Peyer's patch (tissue), 4 donors: ENCODE results near the gene RND2. TPM values are rescaled to one million over a fixed set of nuclear protein-coding genes. Genes with fewer than 3 reads are reported as not detected.
"Not testable (repeated sequence)": the region's sequence is repeated elsewhere in the genome, so short reads cannot be mapped to it uniquely, and the experiment has no call there.

ENCODE experiments used
- DNase-seq, 3 donors: peaks; one replicate each; pipeline ENCODE4 v3.0.0-alpha.2; 2017 to 2019
- H3K27ac ChIP-seq, 4 donors: fragments of 200-600 bp; sonication (generic); one replicate each; pipeline ENCODE4 v1.5.1; 2016 to 2019
- H3K27me3 ChIP-seq, 2 donors: fragments of 200-600 bp; sonication (generic); one replicate each; pipeline ENCODE4 v1.5.1; 2019
- H3K36me3 ChIP-seq, 3 donors: fragments of 200-600 bp; sonication (generic); one replicate each; pipeline ENCODE4 v1.5.1; 2016 to 2019
- H3K4me1 ChIP-seq, 4 donors: fragments of 200-600 bp; sonication (generic); one replicate each; pipeline ENCODE4 v1.5.1; 2016 to 2019
- H3K4me3 ChIP-seq, 4 donors: fragments of 200-600 bp; sonication (generic); 1 replicate in 3 of 4; 2 replicates in 1 of 4; pipeline ENCODE4 v1.5.1; 2016 to 2019; ENCODE audit warnings: mild to moderate bottlenecking in 1 of 4
- H3K9me3 ChIP-seq, 4 donors: fragments of 200-600 bp; sonication (generic); one replicate each; pipeline ENCODE4 v1.5.1; 2016 to 2019; ENCODE audit warnings: mild to moderate bottlenecking in 1 of 4
- POLR2A ChIP-seq, 2 donors: fragments of 450-650 bp; IDR thresholded peaks; one replicate each; pipeline ENCODE4 v1.5.1; 2017; ENCODE audit warnings: antibody characterized with exemption in 2 of 2, mild to moderate bottlenecking in 2 of 2, moderate library complexity in 2 of 2
- total RNA-seq, 4 donors: library from RNA; depleted of rRNA; stranded (reverse); fragments of >200 nt; gene quantifications; one replicate each; pipeline ENCODE4 v1.1.0, GENCODE V29; 2016
- TF ChIP-seq, protein P1 (sequence below), 6 experiments: fragments of 450-650 bp in 4 of 6; fragments of 200-600 bp in 2 of 6; sonication (generic) in 1 of 6; IDR thresholded peaks; one replicate each; pipeline ENCODE4 v1.5.1; 2017 to 2019; ENCODE audit warnings: antibody characterized with exemption in 6 of 6, mild to moderate bottlenecking in 3 of 6, moderate library complexity in 1 of 6

RND2 gene, protein sequence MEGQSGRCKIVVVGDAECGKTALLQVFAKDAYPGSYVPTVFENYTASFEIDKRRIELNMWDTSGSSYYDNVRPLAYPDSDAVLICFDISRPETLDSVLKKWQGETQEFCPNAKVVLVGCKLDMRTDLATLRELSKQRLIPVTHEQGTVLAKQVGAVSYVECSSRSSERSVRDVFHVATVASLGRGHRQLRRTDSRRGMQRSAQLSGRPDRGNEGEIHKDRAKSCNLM
- total RNA-seq: 1 to 10 TPM in 1 of 4 donors, under 1 TPM in 3; 0.27 to 1.7 (median 0.32) TPM

DNA sequence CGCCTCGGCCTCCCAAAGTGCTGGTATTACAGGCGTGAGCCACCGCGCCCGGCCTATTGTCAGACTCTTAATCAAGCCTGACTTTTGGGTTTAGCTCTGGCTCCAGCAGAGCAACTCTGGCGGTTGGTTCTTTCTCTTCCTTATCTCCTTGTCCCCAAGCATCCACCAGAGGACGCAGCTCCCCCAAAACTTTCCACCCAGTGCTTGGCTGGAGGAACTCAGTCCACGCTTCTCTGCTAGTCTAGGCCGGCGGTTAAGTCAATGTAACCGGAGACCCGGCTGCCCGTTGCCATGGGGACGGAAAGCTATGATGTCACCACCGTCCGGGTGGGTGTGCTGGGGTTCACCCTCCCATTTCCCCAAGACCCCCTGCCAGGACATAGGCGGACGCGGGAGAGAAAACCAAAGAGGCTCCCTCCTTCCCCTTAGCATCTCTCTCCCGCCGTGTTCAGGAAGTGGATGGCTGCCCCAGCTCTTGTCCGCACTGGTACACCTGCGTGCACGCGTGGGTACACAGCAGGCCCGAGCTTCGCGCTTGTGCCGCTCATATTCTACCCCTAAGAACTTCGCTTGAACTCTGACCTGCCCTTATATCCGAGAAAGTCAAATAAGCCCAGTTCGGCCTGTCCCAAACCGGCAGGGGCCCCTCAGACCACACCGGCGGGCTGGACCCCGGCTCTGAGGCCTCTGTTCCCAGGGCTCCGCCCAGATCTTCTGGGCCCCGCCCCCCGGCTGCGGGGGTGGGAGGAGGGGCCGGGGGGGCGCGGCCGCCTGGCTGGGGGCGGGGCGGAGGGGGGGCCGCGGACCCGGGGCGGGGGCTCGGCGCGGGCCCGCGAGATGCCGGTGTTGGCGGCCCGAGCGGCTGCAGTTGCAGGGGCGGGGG lies at the start of gene RND2:
TSS of gene RND2 (plus strand) at position 825 of the 883 bp plus-strand sequence. CDS start 117 bp downstream, outside the sequence.
- Histone ChIP-seq H3K4me1 (peaks cover 0 to 25% (median 5%) of the 10 kb centered on the region in 4 donors), H3K36me3 (no peaks in the 10 kb centered on the region), H3K4me3 (peak within 1 kb of the TSS; percentile 47 to 69 (median 57)), H3K27ac (peak within 1 kb of the TSS; percentile 34 to 74 (median 72)), H3K27me3 (no peaks in the 10 kb centered on the region), H3K9me3 (no peaks in the 10 kb centered on the region)
- DNase-seq: peak; percentile 76 to 93 (median 90)
- TF ChIP-seq, protein P1, sequence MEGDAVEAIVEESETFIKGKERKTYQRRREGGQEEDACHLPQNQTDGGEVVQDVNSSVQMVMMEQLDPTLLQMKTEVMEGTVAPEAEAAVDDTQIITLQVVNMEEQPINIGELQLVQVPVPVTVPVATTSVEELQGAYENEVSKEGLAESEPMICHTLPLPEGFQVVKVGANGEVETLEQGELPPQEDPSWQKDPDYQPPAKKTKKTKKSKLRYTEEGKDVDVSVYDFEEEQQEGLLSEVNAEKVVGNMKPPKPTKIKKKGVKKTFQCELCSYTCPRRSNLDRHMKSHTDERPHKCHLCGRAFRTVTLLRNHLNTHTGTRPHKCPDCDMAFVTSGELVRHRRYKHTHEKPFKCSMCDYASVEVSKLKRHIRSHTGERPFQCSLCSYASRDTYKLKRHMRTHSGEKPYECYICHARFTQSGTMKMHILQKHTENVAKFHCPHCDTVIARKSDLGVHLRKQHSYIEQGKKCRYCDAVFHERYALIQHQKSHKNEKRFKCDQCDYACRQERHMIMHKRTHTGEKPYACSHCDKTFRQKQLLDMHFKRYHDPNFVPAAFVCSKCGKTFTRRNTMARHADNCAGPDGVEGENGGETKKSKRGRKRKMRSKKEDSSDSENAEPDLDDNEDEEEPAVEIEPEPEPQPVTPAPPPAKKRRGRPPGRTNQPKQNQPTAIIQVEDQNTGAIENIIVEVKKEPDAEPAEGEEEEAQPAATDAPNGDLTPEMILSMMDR (IDR thresholded peaks at IDR 0.05): peak; percentile 55 to 68 (median 64)
- no peak for TF ChIP-seq POLR2A (IDR thresholded peaks at IDR 0.05)

DNA sequence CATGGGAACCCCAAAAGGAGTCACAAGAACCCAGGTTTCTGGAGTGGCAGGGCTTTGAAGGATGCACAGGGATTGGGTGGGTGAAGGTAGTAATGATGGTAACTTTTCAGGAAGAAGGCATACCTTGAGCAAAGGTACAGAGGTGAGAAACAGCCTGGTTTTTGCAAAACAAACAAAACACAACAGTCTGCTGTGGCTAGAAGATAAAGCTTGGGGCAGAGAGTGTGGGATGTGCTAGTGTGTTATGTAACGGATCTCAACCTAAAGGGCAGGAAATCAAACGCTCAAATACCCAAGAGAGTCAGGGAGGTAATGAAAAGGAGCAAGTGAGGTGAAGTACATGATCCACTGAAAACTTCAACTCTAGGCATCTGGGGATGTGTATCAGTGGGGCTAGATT lies 49.8 kb upstream of the RND2 start:
- no peak for DNase-seq
- no peaks in the 10 kb centered on the region for H3K9me3 ChIP-seq
- no peaks in the 10 kb centered on the region for H3K36me3 ChIP-seq
- no peak overlapping the region for H3K27ac ChIP-seq
- H3K27me3 ChIP-seq: no peaks in the 10 kb centered on the region
- TF ChIP-seq POLR2A (IDR thresholded peaks at IDR 0.05): no peak
- TF ChIP-seq, protein P1 (IDR thresholded peaks at IDR 0.05): no peak
- no peak overlapping the region for H3K4me3 ChIP-seq
- H3K4me1 ChIP-seq: peaks cover 0 to 7% (median 3%) of the 10 kb centered on the region in 4 donors

DNA sequence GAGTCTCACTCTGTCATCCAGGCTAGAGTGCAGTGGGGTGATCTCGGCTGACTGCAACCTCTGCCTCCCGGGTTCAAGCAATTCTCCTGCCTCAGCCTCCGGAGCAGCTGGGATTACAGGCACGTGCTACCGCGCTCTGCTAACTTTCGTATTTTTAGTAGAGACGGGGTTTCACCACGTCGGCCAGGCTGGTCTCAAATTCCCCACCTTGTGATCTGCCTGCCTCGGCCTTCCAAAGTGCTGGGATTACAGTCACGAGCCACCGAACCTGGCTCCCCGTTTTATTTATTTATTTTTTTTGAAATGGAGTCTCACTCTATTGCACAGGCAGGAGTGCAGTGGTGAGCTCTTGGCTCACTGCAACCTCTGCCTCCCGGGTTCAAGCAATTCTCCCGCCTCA lies 49.3 kb upstream of the RND2 start:
- H3K27ac ChIP-seq, H3K4me1 ChIP-seq, H3K27me3 ChIP-seq, H3K9me3 ChIP-seq, H3K4me3 ChIP-seq, DNase-seq, H3K36me3 ChIP-seq: not testable (repeated sequence)

DNA sequence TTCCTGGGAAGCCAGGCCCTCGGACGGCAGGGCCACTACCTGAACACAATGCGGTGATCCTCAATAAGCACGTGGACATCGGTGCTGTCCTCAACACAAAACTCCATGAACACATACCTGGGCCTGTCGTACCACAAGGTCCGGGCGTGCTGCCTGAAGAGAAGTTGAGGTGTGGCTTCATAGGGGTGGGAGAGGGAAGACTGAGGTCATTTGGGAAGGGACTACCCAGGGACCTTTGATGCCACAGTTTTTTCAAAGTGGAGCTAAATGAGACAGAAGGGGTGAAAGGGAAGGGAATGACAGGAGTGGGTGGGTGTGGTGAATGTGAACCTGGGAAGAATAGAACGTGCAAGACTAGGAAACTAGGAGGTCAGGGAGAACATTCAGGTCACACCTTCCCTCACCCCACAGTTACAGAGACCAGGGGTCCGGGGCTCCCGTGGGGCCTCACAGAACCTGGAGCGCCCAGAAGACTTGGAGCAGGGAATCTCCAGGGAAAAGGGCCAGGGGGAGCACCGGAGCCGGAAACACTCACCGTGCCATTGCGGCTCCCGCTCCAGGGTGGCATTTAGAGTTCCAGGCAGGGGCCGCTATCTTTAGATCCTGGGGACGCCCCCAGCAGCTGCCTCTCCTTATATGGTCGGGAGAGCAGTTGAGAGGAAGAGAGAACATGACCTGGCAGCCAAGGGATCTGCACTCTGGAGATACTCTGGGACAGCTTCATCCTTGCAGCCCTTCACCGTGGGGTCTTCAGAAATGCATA lies 45.3 kb upstream of the RND2 start, which contains the start of gene PTGES3L:
TSS of gene PTGES3L (minus strand) at position 570 of the 763 bp plus-strand sequence. CDS start at position 543, 27 bp downstream.
- no peaks in the 10 kb centered on the region for H3K27me3 ChIP-seq
- H3K9me3 ChIP-seq: no peaks in the 10 kb centered on the region
- peak within 1 kb of the TSS; percentile 85 to 96 (median 94) for H3K27ac ChIP-seq
- DNase-seq: peak in 2 of 3 donors; percentile 53 to 75
- H3K36me3 ChIP-seq: no peaks in the 10 kb centered on the region
- TF ChIP-seq, protein P1 (IDR thresholded peaks at IDR 0.05): no peak
- TF ChIP-seq POLR2A (IDR thresholded peaks at IDR 0.05): no peak
- peaks cover 0 to 18% (median 13%) of the 10 kb centered on the region in 4 donors for H3K4me1 ChIP-seq
- peak within 1 kb of the TSS; percentile 77 to 87 (median 84) for H3K4me3 ChIP-seq

DNA sequence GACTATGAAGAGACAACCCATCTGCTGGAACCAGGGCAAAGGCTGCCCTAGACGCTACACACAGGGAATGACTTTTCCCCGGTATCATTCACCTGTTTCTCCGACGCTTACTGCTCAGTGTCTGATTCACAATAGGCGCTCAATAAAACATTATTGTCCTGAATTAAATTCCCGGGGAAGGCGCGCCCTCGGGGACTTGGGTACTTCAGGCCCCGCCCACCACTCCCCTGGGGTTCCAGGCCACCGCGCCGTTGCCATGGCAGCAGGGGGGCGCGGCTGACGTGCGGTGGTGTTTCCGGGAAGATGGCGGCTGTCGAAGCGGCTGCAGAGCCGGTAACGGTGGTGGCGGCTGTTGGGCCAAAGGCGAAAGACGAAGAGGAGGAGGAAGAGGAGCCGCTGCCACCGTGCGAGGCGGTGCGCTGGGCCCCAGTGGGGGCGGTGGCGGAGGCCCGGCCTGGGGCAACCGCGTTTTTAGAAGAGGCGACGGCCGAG lies 44.7 kb upstream of the RND2 start, which contains the start of gene RUNDC1:
TSS of gene RUNDC1 (plus strand) at position 292 of the 492 bp plus-strand sequence. CDS start at position 304, 12 bp downstream.
- Histone ChIP-seq H3K9me3 (no peaks in the 10 kb centered on the region), H3K27me3 (no peaks in the 10 kb centered on the region), H3K4me3 (peak within 1 kb of the TSS; percentile 77 to 87 (median 84)), H3K27ac (peak within 1 kb of the TSS; percentile 85 to 96 (median 94)), H3K36me3 (peaks cover 0 to 5% (median 0%) of the 10 kb centered on the region in 3 donors), H3K4me1 (peaks cover 0 to 18% (median 15%) of the 10 kb centered on the region in 4 donors)
- peak; percentile 98 to 99 (median 99) for DNase-seq
- TF ChIP-seq, protein P1 (IDR thresholded peaks at IDR 0.05): no peak
- TF ChIP-seq POLR2A (IDR thresholded peaks at IDR 0.05): peak; percentile 30 to 64
